Measurements from ENCODE around the gene SMTN.
"Not testable (repeated sequence)": the region's sequence is repeated elsewhere in the genome, so short reads cannot be mapped to it uniquely, and the experiment has no call there.

The SMTN gene

GRCh38 chr22:31091106-31091975, 10.2 kb downstream of the SMTN start:
- no peak for DNase-seq

GRCh38 chr22:31092161-31092560, 11.0 kb downstream of the SMTN start:
- no peak for DNase-seq

GRCh38 chr22:31093086-31093850, 12.2 kb downstream of the SMTN start:
- no peak for DNase-seq

GRCh38 chr22:31094021-31094551, 13.0 kb downstream of the SMTN start:
- DNase-seq = no peak

GRCh38 chr22:31094741-31095140, 13.6 kb downstream of the SMTN start:
- DNase-seq = no peak

- DNase-seq = no peak
Observed at GRCh38 chr22:31095637-31096249, 14.6 kb downstream of the SMTN start.

GRCh38 chr22:31096657-31097279, 15.7 kb downstream of the SMTN start:
- DNase-seq = no peak

GRCh38 chr22:31097539-31097938, 16.4 kb downstream of the SMTN start:
- not testable (repeated sequence) for DNase-seq

- DNase-seq = no peak
Observed at GRCh38 chr22:31097941-31098631, 17.0 kb downstream of the SMTN start.

- no peak for DNase-seq
Observed at GRCh38 chr22:31098632-31099110, 17.6 kb downstream of the SMTN start.

- DNase-seq = no peak
Observed at GRCh38 chr22:31099386-31099785, 18.3 kb downstream of the SMTN start.

GRCh38 chr22:31099841-31100761, 19.0 kb downstream of the SMTN start:
- no peak for DNase-seq

GRCh38 chr22:31100762-31101525, 19.8 kb downstream of the SMTN start:
- no peak for DNase-seq

- DNase-seq = no peak
Observed at GRCh38 chr22:31102441-31103081, 21.4 kb downstream of the SMTN start.

- no peak for DNase-seq
Observed at GRCh38 chr22:31103111-31103510, 22.0 kb downstream of the SMTN start.

GRCh38 chr22:31103899-31104694, 23.0 kb downstream of the SMTN start:
- no peak for DNase-seq

GRCh38 chr22:31104869-31105268, 23.8 kb downstream of the SMTN start:
- no peak for DNase-seq

- DNase-seq = no peak
Observed at GRCh38 chr22:31105282-31105929, 24.3 kb downstream of the SMTN start.
